ENCODE results near the gene ZNF546.

ZNF546 gene

GRCh38 chr19:39995794-39996193, 1.1 kb upstream of the ZNF546 start:
- no peaks in the 10 kb centered on the region for H3K9me3 ChIP-seq (ENCODE audit: low read depth, low read length)
- no peak overlapping the region for H3K27ac ChIP-seq
- DNase-seq (ENCODE audit: low read depth, low spot score): no peak
- H3K36me3 ChIP-seq (ENCODE audit: insufficient read depth, low read length): no peaks in the 10 kb centered on the region
- H3K9ac ChIP-seq (ENCODE audit: insufficient read length): peak overlapping the region; percentile 87
- TF ChIP-seq EZH2 (IDR thresholded peaks at IDR 0.05): no peak
- no peak for TF ChIP-seq POLR2AphosphoS5 (IDR thresholded peaks at IDR 0.05; ENCODE audit: borderline replicate concordance, low read depth, low read length)
- TF ChIP-seq FOXP2 (optimal IDR thresholded peaks at IDR 0.05; ENCODE audit: control extremely low read depth, extremely low read length, insufficient read depth): no peak
- H3K4me3 ChIP-seq: peak overlapping the region; percentile 95

- peak; percentile 22 for DNase-seq (ENCODE audit: low read depth, low spot score)
- peak overlapping the region; percentile 87 for H3K9ac ChIP-seq (ENCODE audit: insufficient read length)
- H3K4me3 ChIP-seq: peak overlapping the region; percentile 95
- H3K9me3 ChIP-seq (ENCODE audit: low read depth, low read length): no peaks in the 10 kb centered on the region
- no peaks in the 10 kb centered on the region for H3K36me3 ChIP-seq (ENCODE audit: insufficient read depth, low read length)
- peak overlapping the region; percentile 39 for H3K27ac ChIP-seq
- TF ChIP-seq EZH2 (IDR thresholded peaks at IDR 0.05) (no peak), FOXP2 (optimal IDR thresholded peaks at IDR 0.05; ENCODE audit: control extremely low read depth, extremely low read length, insufficient read depth) (no peak), POLR2AphosphoS5 (IDR thresholded peaks at IDR 0.05; ENCODE audit: borderline replicate concordance, low read depth, low read length) (no peak)
Observed at GRCh38 chr19:39996218-39996810, 546 bp upstream of the ZNF546 start.

GRCh38 chr19:39997638-39998216, 867 bp downstream of the ZNF546 start:
- no peak for DNase-seq (ENCODE audit: low read depth, low spot score)
- no peak overlapping the region for H3K27ac ChIP-seq
- TF ChIP-seq POLR2AphosphoS5 (IDR thresholded peaks at IDR 0.05; ENCODE audit: borderline replicate concordance, low read depth, low read length): no peak
- TF ChIP-seq FOXP2 (optimal IDR thresholded peaks at IDR 0.05; ENCODE audit: control extremely low read depth, extremely low read length, insufficient read depth): no peak
- TF ChIP-seq EZH2 (IDR thresholded peaks at IDR 0.05): no peak
- peak overlapping the region; percentile 95 for H3K4me3 ChIP-seq
- no peaks in the 10 kb centered on the region for H3K36me3 ChIP-seq (ENCODE audit: insufficient read depth, low read length)
- H3K9ac ChIP-seq (ENCODE audit: insufficient read length): peak overlapping the region; percentile 87
- H3K9me3 ChIP-seq (ENCODE audit: low read depth, low read length): no peaks in the 10 kb centered on the region

GRCh38 chr19:39998501-39998900, 1.6 kb downstream of the ZNF546 start:
- H3K27ac ChIP-seq: no peak overlapping the region
- DNase-seq (ENCODE audit: low read depth, low spot score): no peak

GRCh38 chr19:40005691-40006272, 8.9 kb downstream of the ZNF546 start:
- Histone ChIP-seq H3K4me3 (no peak overlapping the region), H3K9ac (ENCODE audit: insufficient read length) (no peak overlapping the region), H3K27ac (no peak overlapping the region), H3K36me3 (ENCODE audit: insufficient read depth, low read length) (peaks cover 28% of the 10 kb centered on the region), H3K9me3 (ENCODE audit: low read depth, low read length) (peaks cover 8% of the 10 kb centered on the region; the same call in 1 of the 2 replicates)
- DNase-seq (ENCODE audit: low read depth, low spot score): no peak
- TF ChIP-seq EZH2 (IDR thresholded peaks at IDR 0.05) (no peak), POLR2AphosphoS5 (IDR thresholded peaks at IDR 0.05; ENCODE audit: borderline replicate concordance, low read depth, low read length) (no peak), FOXP2 (optimal IDR thresholded peaks at IDR 0.05; ENCODE audit: control extremely low read depth, extremely low read length, insufficient read depth) (no peak)

More at GRCh38 chr19:39998501-39998900, 1.6 kb downstream of the ZNF546 start:
- no peaks in the 10 kb centered on the region for H3K9me3 ChIP-seq (ENCODE audit: low read depth, low read length)
- no peak overlapping the region for H3K9ac ChIP-seq (ENCODE audit: insufficient read length)
- no peak overlapping the region for H3K4me3 ChIP-seq
- no peaks in the 10 kb centered on the region for H3K36me3 ChIP-seq (ENCODE audit: insufficient read depth, low read length)
- TF ChIP-seq FOXP2 (optimal IDR thresholded peaks at IDR 0.05; ENCODE audit: control extremely low read depth, extremely low read length, insufficient read depth) (no peak), POLR2AphosphoS5 (IDR thresholded peaks at IDR 0.05; ENCODE audit: borderline replicate concordance, low read depth, low read length) (no peak), EZH2 (IDR thresholded peaks at IDR 0.05) (no peak)

GRCh38 chr19:40006273-40006691, 9.4 kb downstream of the ZNF546 start:
- Histone ChIP-seq H3K9ac (ENCODE audit: insufficient read length) (no peak overlapping the region), H3K27ac (no peak overlapping the region), H3K9me3 (ENCODE audit: low read depth, low read length) (peaks cover 8% of the 10 kb centered on the region; the same call in 1 of the 2 replicates), H3K4me3 (no peak overlapping the region), H3K36me3 (ENCODE audit: insufficient read depth, low read length) (peaks cover 28% of the 10 kb centered on the region)
- no peak for DNase-seq (ENCODE audit: low read depth, low spot score)
- TF ChIP-seq EZH2 (IDR thresholded peaks at IDR 0.05) (no peak), POLR2AphosphoS5 (IDR thresholded peaks at IDR 0.05; ENCODE audit: borderline replicate concordance, low read depth, low read length) (no peak), FOXP2 (optimal IDR thresholded peaks at IDR 0.05; ENCODE audit: control extremely low read depth, extremely low read length, insufficient read depth) (no peak)

GRCh38 chr19:40009674-40010073, 12.8 kb downstream of the ZNF546 start:
- Histone ChIP-seq H3K4me3 (no peak overlapping the region), H3K27ac (no peak overlapping the region), H3K36me3 (ENCODE audit: insufficient read depth, low read length) (peaks cover 57% of the 10 kb centered on the region), H3K9me3 (ENCODE audit: low read depth, low read length) (peaks cover 17% of the 10 kb centered on the region), H3K9ac (ENCODE audit: insufficient read length) (no peak overlapping the region)
- DNase-seq (ENCODE audit: low read depth, low spot score): no peak
- no peak for TF ChIP-seq POLR2AphosphoS5 (IDR thresholded peaks at IDR 0.05; ENCODE audit: borderline replicate concordance, low read depth, low read length)
- no peak for TF ChIP-seq FOXP2 (optimal IDR thresholded peaks at IDR 0.05; ENCODE audit: control extremely low read depth, extremely low read length, insufficient read depth)
- TF ChIP-seq EZH2 (IDR thresholded peaks at IDR 0.05): no peak

GRCh38 chr19:40013991-40014390, 17.1 kb downstream of the ZNF546 start:
- no peak for DNase-seq (ENCODE audit: low read depth, low spot score)
- TF ChIP-seq POLR2AphosphoS5 (IDR thresholded peaks at IDR 0.05; ENCODE audit: borderline replicate concordance, low read depth, low read length) (no peak), FOXP2 (optimal IDR thresholded peaks at IDR 0.05; ENCODE audit: control extremely low read depth, extremely low read length, insufficient read depth) (no peak)
- no peak overlapping the region for H3K4me3 ChIP-seq
- no peak overlapping the region for H3K9ac ChIP-seq (ENCODE audit: insufficient read length)
- H3K27ac ChIP-seq: no peak overlapping the region
- H3K36me3 ChIP-seq (ENCODE audit: insufficient read depth, low read length): peaks cover 45% of the 10 kb centered on the region
- H3K9me3 ChIP-seq (ENCODE audit: low read depth, low read length): peaks cover 35% of the 10 kb centered on the region

Measured in SK-N-MC (cell line).